ENCODE results near the gene SCAF4.

DNA sequence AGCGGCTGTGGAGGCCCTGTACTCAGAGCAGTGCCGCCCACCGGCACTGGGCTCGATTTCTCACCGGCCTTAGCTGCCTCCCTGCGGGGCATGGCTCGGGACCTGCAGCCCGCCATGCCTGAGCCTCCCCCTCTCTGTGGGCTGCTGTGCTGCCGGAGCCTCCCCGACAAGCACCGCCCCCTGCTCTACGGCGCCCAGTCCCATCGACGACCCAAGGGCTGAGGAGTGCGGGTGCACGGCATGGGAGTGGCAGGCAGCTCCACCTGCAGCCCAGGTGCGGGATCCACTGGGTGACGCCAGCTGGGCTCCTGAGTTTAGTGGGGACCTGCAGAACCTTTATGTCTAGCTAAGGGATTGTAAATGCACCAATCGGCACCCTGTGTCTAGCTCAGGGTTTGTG is 77.6 kb downstream of the SCAF4 start:
- TF ChIP-seq, protein P1, sequence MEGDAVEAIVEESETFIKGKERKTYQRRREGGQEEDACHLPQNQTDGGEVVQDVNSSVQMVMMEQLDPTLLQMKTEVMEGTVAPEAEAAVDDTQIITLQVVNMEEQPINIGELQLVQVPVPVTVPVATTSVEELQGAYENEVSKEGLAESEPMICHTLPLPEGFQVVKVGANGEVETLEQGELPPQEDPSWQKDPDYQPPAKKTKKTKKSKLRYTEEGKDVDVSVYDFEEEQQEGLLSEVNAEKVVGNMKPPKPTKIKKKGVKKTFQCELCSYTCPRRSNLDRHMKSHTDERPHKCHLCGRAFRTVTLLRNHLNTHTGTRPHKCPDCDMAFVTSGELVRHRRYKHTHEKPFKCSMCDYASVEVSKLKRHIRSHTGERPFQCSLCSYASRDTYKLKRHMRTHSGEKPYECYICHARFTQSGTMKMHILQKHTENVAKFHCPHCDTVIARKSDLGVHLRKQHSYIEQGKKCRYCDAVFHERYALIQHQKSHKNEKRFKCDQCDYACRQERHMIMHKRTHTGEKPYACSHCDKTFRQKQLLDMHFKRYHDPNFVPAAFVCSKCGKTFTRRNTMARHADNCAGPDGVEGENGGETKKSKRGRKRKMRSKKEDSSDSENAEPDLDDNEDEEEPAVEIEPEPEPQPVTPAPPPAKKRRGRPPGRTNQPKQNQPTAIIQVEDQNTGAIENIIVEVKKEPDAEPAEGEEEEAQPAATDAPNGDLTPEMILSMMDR (IDR thresholded peaks at IDR 0.05): no peak
- no peak for TF ChIP-seq POLR2A (IDR thresholded peaks at IDR 0.05)

All from prostate gland (tissue), 2 donors.